ENCODE data around the gene NECAB3. TPM values are rescaled to one million over a fixed set of nuclear protein-coding genes. Genes with fewer than 3 reads are reported as not detected.

Gene NECAB3
- total RNA-seq, 2 donors from 2014 or later, result 77.2 to 92.3 TPM

- DNase-seq, result no peak
- H3K9ac ChIP-seq (ENCODE audit: extremely low read depth, low read length, poor library complexity, severe bottlenecking), result no peak overlapping the region
- H3K36me3 Mint-ChIP-seq (ENCODE audit: low read depth), result peaks cover 14% of the 10 kb centered on the region
- H3K4me3 Mint-ChIP-seq, result no peak overlapping the region
- peaks cover 6% of the 10 kb centered on the region for H3K36me3 ChIP-seq (ENCODE audit: control insufficient read depth, insufficient read depth, low read length)
- no peak overlapping the region for H3K4me3 ChIP-seq (ENCODE audit: low read length)
- H3K27me3 ChIP-seq (ENCODE audit: control insufficient read depth, insufficient read depth, low read length, poor library complexity, severe bottlenecking), result no peaks in the 10 kb centered on the region
- WGBS, 2 experiments (ENCODE audit: insufficient coverage in 1 of 2, insufficient read length in 1 of 2), result 93 to 100% methylated on average over 3 to 12 of the region's 12 CpGs
- H3K27me3 Mint-ChIP-seq (ENCODE audit: insufficient read depth), result no peaks in the 10 kb centered on the region
- H3K9me3 ChIP-seq (ENCODE audit: control insufficient read depth, low read length), result no peaks in the 10 kb centered on the region
- no peak overlapping the region for H3K27ac Mint-ChIP-seq
- peaks cover 3% of the 10 kb centered on the region for H3K4me1 ChIP-seq (ENCODE audit: control insufficient read depth, insufficient read depth, low read length)
- no peak for TF ChIP-seq CTCF (conservative IDR thresholded peaks at IDR 0.05)
- H3K9me3 Mint-ChIP-seq, result no peaks in the 10 kb centered on the region
- peaks cover 16% of the 10 kb centered on the region for H3K4me1 Mint-ChIP-seq
- H3K27ac ChIP-seq (ENCODE audit: low read depth, low read length), result no peak overlapping the region
Observed at GRCh38 chr20:33657704-33658095, 16.5 kb downstream of the NECAB3 start.

GRCh38 chr20:33656783-33657703 lies 17.2 kb downstream of the NECAB3 start:
- WGBS, 2 experiments (ENCODE audit: insufficient coverage in 1 of 2, insufficient read length in 1 of 2), result 90 to 98% methylated on average over 7 to 17 of the region's 17 CpGs
- Histone ChIP-seq H3K4me3 (ENCODE audit: low read length) (no peak overlapping the region), H3K27me3 (ENCODE audit: control insufficient read depth, insufficient read depth, low read length, poor library complexity, severe bottlenecking) (no peaks in the 10 kb centered on the region), H3K4me1 (ENCODE audit: control insufficient read depth, insufficient read depth, low read length) (peaks cover 3% of the 10 kb centered on the region), H3K9me3 (ENCODE audit: control insufficient read depth, low read length) (no peaks in the 10 kb centered on the region), H3K36me3 (ENCODE audit: control insufficient read depth, insufficient read depth, low read length) (peaks cover 6% of the 10 kb centered on the region), H3K9ac (ENCODE audit: extremely low read depth, low read length, poor library complexity, severe bottlenecking) (no peak overlapping the region), H3K27ac (ENCODE audit: low read depth, low read length) (no peak overlapping the region)
- Mint-ChIP-seq H3K27me3 (ENCODE audit: insufficient read depth) (no peaks in the 10 kb centered on the region), H3K4me1 (peaks cover 14% of the 10 kb centered on the region), H3K9me3 (no peaks in the 10 kb centered on the region), H3K27ac (no peak overlapping the region), H3K36me3 (ENCODE audit: low read depth) (peaks cover 14% of the 10 kb centered on the region), H3K4me3 (no peak overlapping the region)
- DNase-seq, result no peak
- no peak for TF ChIP-seq CTCF (conservative IDR thresholded peaks at IDR 0.05)

- no peak for TF ChIP-seq CTCF (conservative IDR thresholded peaks at IDR 0.05)
- WGBS, 2 experiments (ENCODE audit: insufficient coverage in 1 of 2, insufficient read length in 1 of 2), result 93 to 94% methylated on average over 8 to 10 of the region's 10 CpGs
- peaks cover 6% of the 10 kb centered on the region for H3K36me3 ChIP-seq (ENCODE audit: control insufficient read depth, insufficient read depth, low read length)
- Mint-ChIP-seq H3K4me1 (peaks cover 14% of the 10 kb centered on the region), H3K9me3 (no peaks in the 10 kb centered on the region), H3K36me3 (ENCODE audit: low read depth) (peaks cover 14% of the 10 kb centered on the region), H3K4me3 (no peak overlapping the region), H3K27me3 (ENCODE audit: insufficient read depth) (no peaks in the 10 kb centered on the region), H3K27ac (peak overlapping the region; percentile 13)
- no peaks in the 10 kb centered on the region for H3K9me3 ChIP-seq (ENCODE audit: control insufficient read depth, low read length)
- H3K27me3 ChIP-seq (ENCODE audit: control insufficient read depth, insufficient read depth, low read length, poor library complexity, severe bottlenecking), result no peaks in the 10 kb centered on the region
- no peak overlapping the region for H3K27ac ChIP-seq (ENCODE audit: low read depth, low read length)
- no peak overlapping the region for H3K9ac ChIP-seq (ENCODE audit: extremely low read depth, low read length, poor library complexity, severe bottlenecking)
- peak; percentile 28 for DNase-seq
- H3K4me1 ChIP-seq (ENCODE audit: control insufficient read depth, insufficient read depth, low read length), result peaks cover 3% of the 10 kb centered on the region
- no peak overlapping the region for H3K4me3 ChIP-seq (ENCODE audit: low read length)
Observed at GRCh38 chr20:33656010-33656782, 18.0 kb downstream of the NECAB3 start.
